Tongue (tissue), 2 donors: ENCODE measurements around the gene ASTL. TPM values are rescaled to one million over a fixed set of nuclear protein-coding genes. Genes with fewer than 3 reads are reported as not detected.
"Not testable (repeated sequence)": the region's sequence is repeated elsewhere in the genome, so short reads cannot be mapped to it uniquely, and the experiment has no call there.

Source experiments
- DNase-seq: peaks from one replicate; pipeline ENCODE4 v3.0.0-alpha.2; 2015
- total RNA-seq: library from RNA; depleted of rRNA; stranded (reverse); fragments of >200 nt; gene quantifications from one replicate; pipeline ENCODE4 v1.2.3, GENCODE V29; 2014

The ASTL gene
- not detected for total RNA-seq

- DNase-seq, result peak; percentile 74
Observed at GRCh38 chr2:96138179-96139145, at the start of gene ASTL. TSS of gene ASTL (minus strand) at chr2:96138502. CDS start at chr2:96138436, 66 bp downstream.

GRCh38 chr2:96186562-96186961 is 48.3 kb upstream of the ASTL start:
- DNase-seq, result no peak

DNA sequence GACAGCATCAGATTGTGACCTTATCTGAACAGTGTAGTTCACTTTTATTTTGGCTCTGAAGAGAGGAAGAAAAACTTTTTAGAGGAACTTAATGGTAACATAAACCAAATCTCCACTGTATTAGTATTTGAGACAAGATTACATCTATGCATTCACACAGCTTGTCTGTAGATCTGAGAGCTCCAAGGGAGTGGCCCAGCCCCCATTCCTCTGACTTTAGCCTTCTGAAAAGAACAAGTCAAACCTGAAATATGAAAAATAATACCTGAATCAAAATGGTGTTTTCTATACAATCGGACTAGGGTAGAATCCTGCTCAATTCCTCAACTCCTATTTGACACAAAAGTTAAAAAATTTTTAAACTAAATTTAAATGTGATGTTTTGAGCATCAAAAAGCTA is 47.2 kb upstream of the ASTL start:
- no peak for DNase-seq

- peak; percentile 66 for DNase-seq
Observed at GRCh38 chr2:96184989-96185388, 46.7 kb upstream of the ASTL start.

GRCh38 chr2:96184188-96184587 is 45.9 kb upstream of the ASTL start:
- DNase-seq, result no peak

DNA sequence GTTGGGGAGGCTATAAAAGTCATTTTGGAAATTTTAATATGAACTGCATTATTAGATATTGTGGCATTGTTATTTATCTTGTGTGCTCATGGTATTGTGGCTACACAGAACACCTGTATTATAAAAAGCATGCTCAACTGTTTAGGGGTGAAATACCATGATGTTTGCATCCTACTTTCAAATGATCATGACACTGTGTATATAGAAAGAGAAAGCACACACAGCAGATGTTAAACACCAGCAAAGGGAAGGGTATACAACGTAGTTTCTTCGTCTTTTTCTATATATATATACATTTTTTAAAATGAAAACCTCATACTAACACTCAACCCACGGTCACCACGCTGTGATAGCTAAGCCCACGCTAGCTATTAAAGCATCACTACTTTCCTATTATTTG is 43.2 kb upstream of the ASTL start:
- no peak for DNase-seq

- no peak for DNase-seq
Observed at GRCh38 chr2:96180521-96180920, 42.2 kb upstream of the ASTL start.

DNA sequence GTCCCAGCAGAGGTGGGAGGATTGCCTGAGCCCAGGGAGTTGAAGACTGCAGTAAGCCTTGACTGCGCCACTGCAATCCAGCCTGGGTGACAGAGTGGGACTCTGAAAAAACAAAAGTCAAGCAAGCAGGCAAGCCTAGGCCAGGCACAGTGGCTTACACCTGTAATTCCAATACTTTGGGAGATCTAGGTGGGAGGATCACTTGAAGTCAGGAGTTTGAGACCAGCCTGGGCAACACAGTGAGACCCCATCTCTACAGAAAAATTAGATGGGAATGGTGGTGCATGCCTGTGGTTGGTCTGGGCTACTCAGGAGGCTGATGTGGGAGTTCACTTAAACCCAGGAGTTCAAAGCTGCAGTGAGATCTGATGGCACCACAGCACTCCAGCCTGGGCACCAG is 41.7 kb upstream of the ASTL start:
- no peak for DNase-seq

DNA sequence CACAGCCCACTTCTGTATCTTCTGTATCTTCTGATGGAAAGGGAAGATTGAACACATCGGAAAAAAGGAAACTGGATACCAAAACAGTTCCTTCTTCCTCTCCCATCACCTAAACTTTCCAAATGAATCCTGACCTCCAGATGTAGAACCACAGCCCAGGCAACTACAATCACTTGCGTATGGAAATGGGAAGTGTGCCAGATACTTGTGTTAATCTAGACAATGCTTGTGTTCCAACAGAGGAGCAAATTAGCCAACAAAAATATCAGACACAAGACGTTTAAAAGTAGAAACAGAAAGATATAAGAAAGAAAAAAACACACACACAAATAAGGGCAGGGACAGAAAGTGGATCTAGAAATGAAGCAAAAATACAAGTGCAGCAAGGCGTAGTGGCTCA is 38.4 kb upstream of the ASTL start:
- no peak for DNase-seq

- DNase-seq, result no peak
Observed at GRCh38 chr2:96175951-96176350, 37.6 kb upstream of the ASTL start.

- DNase-seq, result peak; percentile 82
Observed at GRCh38 chr2:96174251-96175144, 36.2 kb upstream of the ASTL start.

GRCh38 chr2:96171831-96172230 is 33.5 kb upstream of the ASTL start:
- no peak for DNase-seq

GRCh38 chr2:96170626-96171025 is 32.3 kb upstream of the ASTL start:
- no peak for DNase-seq

- no peak for DNase-seq
Observed at GRCh38 chr2:96169868-96170507, 31.7 kb upstream of the ASTL start.

DNA sequence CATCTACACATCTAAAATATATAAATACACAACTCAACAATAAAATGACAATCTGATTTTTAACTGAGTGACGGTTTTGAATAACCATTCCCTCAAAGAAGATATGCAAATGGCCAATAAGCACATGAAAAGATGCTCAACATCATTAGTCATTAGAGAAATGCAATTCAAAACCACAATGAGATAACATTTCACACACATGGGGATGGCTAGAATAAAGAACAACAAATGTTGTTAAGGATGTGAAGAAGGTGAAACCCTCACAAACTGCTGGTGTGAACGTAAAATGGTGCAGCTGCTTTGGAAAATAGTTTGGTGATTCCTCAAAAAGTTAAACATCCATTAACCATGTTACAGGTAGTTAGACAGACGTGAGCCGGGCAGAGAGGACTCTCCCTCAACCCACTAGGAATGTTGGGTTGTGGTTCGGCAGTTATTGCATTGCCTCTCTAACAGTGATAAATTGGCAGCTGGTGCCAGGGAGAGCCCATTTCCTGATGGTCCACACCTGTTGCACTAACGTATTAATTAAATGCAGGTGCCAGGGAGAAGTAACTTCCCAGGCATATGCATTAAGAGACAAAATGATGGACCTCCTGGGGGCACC is 29.2 kb upstream of the ASTL start:
- no peak for DNase-seq

- no peak for DNase-seq
Observed at GRCh38 chr2:96164459-96165184, 26.3 kb upstream of the ASTL start.

DNA sequence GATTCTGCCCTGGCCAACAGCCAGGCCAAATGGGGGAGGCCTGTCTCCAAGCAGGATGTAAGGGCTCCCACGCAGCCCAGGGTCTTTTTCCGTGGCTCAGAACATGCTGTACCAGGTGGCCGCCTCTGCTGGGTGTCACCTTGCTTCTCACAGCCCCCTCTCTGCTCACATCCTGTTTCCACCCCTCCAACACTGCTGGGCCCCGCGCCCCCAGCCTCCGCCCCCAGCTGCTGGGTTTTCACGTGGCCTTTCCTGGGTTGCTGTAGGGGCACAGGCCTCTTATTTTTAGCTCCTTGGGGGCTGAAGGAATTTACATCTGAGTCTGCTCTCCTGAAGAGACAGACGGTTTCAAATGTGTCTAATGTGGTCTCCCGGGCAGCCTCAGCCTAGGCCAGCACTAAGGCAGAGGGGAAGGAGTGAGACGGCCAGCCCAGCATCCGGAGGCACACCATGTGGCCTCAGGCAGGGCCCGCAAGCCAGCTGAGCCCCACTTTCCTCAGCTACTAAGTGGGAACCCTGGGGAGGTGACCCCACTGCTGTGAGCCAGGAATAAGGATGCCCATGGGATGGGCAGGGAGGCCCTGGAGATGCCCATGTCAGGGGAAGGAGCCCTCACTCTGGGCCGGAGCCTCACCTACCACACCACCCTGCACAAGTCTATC is 25.6 kb upstream of the ASTL start:
- DNase-seq, result peak; percentile 66

GRCh38 chr2:96163415-96163767 is 25.1 kb upstream of the ASTL start:
- DNase-seq, result no peak

DNA sequence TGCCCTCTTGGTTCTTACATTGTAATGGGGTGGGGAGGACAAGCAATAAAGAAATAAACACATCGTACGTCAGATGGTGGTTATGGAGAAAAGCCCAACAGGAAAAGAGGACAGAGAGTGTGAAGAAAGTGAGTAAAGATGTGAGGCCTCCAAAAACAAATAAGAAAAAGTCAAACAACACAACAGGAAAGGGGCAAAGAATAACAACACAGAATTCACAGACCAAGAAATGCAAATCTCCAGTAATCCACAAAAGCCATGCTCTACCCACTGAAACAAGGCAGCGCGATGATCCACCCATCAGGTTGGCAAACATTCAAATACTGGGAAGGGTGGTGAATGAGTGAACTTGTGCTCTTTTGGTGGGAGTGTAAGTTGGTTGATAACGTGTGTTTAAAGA is 23.6 kb upstream of the ASTL start:
- DNase-seq, result no peak

DNA sequence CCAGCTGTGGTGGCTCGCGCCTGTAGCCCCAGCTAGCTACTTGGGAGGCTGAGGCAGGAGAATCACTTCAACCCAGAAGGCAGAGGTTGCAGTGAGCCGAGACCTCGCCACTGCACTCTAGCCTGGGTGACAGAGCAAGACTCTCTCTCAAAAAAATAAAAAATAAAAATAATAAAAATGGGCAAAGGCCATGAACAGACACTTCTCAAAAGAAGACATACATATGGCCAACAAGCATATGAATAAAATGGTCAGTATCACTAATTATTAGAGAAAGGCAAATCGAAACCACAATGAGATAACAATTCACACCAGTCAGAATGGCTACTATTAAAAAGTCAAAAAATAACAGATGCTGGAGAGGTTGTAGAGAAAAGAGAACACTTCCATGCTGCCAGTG is 22.1 kb upstream of the ASTL start:
- not testable (repeated sequence) for DNase-seq
